Measurements from ENCODE around the gene MCU. TPM values are rescaled to one million over a fixed set of nuclear protein-coding genes. Genes with fewer than 3 reads are reported as not detected.
A peak's percentile ranks its signal among the peaks of the same experiment; 100 is the strongest.

The MCU gene
- total and polyA plus RNA-seq, 2 donors (not counting 1 experiment from before 2014, with no cell fraction given): 40.5 to 77.1 TPM

DNA sequence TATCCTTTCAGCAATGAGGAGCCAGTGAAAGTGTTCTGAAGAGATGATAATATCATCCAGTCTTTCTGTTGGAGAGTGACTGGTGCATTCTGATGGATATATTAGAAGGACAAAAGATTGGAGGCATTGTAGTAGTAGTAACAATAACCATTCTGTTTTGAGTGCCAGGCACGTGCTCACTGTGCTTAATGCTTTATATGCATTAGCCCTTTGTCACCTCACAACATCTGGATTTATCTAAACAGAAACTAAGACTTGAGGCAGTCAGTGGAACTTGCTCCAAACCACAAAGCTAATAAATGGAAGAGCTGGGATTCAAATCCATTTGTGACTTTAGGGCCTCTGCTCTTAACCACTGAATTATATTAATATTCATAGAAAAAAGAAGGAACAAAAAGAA, 117.1 kb downstream of the MCU start:
- DNase-seq (ENCODE audit: low read depth in 2 of 2): peak in 1 of 2 donors; percentile 86
- no peaks in the 10 kb centered on the region for H3K9me3 ChIP-seq (ENCODE audit: control insufficient read depth, insufficient read depth, low read depth, low read length)
- no peak overlapping the region for H2AFZ ChIP-seq (ENCODE audit: low read length)
- H3K9ac ChIP-seq (ENCODE audit: insufficient read depth, low read length): no peak overlapping the region
- H3K4me2 ChIP-seq (ENCODE audit: extremely low read depth, insufficient read depth, low read length): peak overlapping the region; percentile 54
- H3K27ac ChIP-seq (ENCODE audit: insufficient read depth, low read length): no peak overlapping the region
- H4K20me1 ChIP-seq (ENCODE audit: control insufficient read depth, extremely low read depth, insufficient read depth, low read length): no peaks in the 10 kb centered on the region
- no peaks in the 10 kb centered on the region for H3K27me3 ChIP-seq (ENCODE audit: control insufficient read depth, insufficient read depth, low read length)
- H3K36me3 ChIP-seq (ENCODE audit: control insufficient read depth, insufficient read depth, low read length): no peaks in the 10 kb centered on the region
- peaks cover 15% of the 10 kb centered on the region for H3K4me1 ChIP-seq (ENCODE audit: control insufficient read depth, extremely low read depth, insufficient read depth, low read length)
- H3K4me3 ChIP-seq (replicated peaks in 1 of 4; ENCODE audit: control extremely low read depth in 1 of 4, insufficient read depth in 1 of 4, low read depth in 3 of 4, low read length in 4 of 4): no peak overlapping the region
- TF ChIP-seq EZH2 (IDR thresholded peaks at IDR 0.05; ENCODE audit: low read length, missing control alignments): no peak
- TF ChIP-seq, protein P1, sequence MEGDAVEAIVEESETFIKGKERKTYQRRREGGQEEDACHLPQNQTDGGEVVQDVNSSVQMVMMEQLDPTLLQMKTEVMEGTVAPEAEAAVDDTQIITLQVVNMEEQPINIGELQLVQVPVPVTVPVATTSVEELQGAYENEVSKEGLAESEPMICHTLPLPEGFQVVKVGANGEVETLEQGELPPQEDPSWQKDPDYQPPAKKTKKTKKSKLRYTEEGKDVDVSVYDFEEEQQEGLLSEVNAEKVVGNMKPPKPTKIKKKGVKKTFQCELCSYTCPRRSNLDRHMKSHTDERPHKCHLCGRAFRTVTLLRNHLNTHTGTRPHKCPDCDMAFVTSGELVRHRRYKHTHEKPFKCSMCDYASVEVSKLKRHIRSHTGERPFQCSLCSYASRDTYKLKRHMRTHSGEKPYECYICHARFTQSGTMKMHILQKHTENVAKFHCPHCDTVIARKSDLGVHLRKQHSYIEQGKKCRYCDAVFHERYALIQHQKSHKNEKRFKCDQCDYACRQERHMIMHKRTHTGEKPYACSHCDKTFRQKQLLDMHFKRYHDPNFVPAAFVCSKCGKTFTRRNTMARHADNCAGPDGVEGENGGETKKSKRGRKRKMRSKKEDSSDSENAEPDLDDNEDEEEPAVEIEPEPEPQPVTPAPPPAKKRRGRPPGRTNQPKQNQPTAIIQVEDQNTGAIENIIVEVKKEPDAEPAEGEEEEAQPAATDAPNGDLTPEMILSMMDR (conservative IDR thresholded peaks at IDR 0.05 in 1 of 2, IDR thresholded peaks at IDR 0.05 in 1 of 2; ENCODE audit: low read depth in 1 of 2, low read length in 2 of 2): no peak
- no peaks in the 10 kb centered on the region for H3K79me2 ChIP-seq (ENCODE audit: control insufficient read depth, insufficient read depth, low read length)

DNA sequence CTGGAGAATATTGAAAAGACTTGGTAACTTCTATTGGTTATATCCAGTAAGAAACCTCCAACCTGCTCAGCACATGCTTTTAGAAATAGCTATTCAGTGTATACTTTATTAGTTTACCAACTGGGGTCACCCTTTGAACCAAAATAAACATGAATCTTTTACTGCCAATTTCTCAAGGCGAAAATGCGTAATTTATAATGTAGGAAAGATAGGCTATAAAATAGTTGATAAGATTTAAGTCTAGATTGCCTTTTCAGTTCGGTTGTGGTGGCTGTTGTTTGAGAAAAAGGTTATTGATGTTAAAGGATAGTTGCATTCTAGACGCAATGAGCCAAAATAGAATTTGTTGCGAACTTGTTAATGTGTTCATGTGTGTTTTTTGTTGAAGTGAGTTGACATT, 119.0 kb downstream of the MCU start:
- TF ChIP-seq EZH2 (IDR thresholded peaks at IDR 0.05; ENCODE audit: low read length, missing control alignments): no peak
- TF ChIP-seq, protein P1 (conservative IDR thresholded peaks at IDR 0.05 in 1 of 2, IDR thresholded peaks at IDR 0.05 in 1 of 2; ENCODE audit: low read depth in 1 of 2, low read length in 2 of 2): no peak
- Histone ChIP-seq H3K4me3 (replicated peaks in 1 of 4; ENCODE audit: control extremely low read depth in 1 of 4, insufficient read depth in 1 of 4, low read depth in 3 of 4, low read length in 4 of 4) (no peak overlapping the region), H3K27me3 (ENCODE audit: control insufficient read depth, insufficient read depth, low read length) (no peaks in the 10 kb centered on the region), H3K36me3 (ENCODE audit: control insufficient read depth, insufficient read depth, low read length) (no peaks in the 10 kb centered on the region), H3K9ac (ENCODE audit: insufficient read depth, low read length) (no peak overlapping the region), H3K9me3 (ENCODE audit: control insufficient read depth, insufficient read depth, low read depth, low read length) (no peaks in the 10 kb centered on the region), H2AFZ (ENCODE audit: low read length) (no peak overlapping the region), H4K20me1 (ENCODE audit: control insufficient read depth, extremely low read depth, insufficient read depth, low read length) (no peaks in the 10 kb centered on the region), H3K4me2 (ENCODE audit: extremely low read depth, insufficient read depth, low read length) (no peak overlapping the region), H3K4me1 (ENCODE audit: control insufficient read depth, extremely low read depth, insufficient read depth, low read length) (peaks cover 18% of the 10 kb centered on the region), H3K79me2 (ENCODE audit: control insufficient read depth, insufficient read depth, low read length) (no peaks in the 10 kb centered on the region), H3K27ac (ENCODE audit: insufficient read depth, low read length) (no peak overlapping the region)
- no peak for DNase-seq (ENCODE audit: low read depth in 2 of 2)

DNA sequence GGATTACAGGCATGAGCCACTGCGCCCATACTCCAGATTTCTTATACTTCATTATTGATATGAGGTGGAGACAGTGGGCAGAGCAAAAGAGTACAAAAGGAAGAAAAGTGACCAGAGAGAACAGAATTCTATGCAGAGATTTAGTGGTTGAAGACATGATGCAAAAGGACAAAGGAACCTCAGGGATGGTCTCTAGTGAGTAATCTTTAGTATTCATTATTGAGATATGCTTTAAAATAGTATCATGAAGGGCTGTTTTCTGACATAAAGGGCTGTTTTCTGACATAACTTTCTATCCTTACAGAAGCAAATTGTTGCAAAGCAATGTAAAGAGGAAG, 120.4 kb downstream of the MCU start:
- H3K4me2 ChIP-seq (ENCODE audit: extremely low read depth, insufficient read depth, low read length): no peak overlapping the region

More for the DNA sequence above, 120.4 kb downstream of the MCU start:
- no peaks in the 10 kb centered on the region for H4K20me1 ChIP-seq (ENCODE audit: control insufficient read depth, extremely low read depth, insufficient read depth, low read length)
- no peak for DNase-seq (ENCODE audit: low read depth in 2 of 2)
- no peaks in the 10 kb centered on the region for H3K9me3 ChIP-seq (ENCODE audit: control insufficient read depth, insufficient read depth, low read depth, low read length)
- no peak for TF ChIP-seq EZH2 (IDR thresholded peaks at IDR 0.05; ENCODE audit: low read length, missing control alignments)
- TF ChIP-seq, protein P1 (conservative IDR thresholded peaks at IDR 0.05 in 1 of 2, IDR thresholded peaks at IDR 0.05 in 1 of 2; ENCODE audit: low read depth in 1 of 2, low read length in 2 of 2): no peak
- no peaks in the 10 kb centered on the region for H3K79me2 ChIP-seq (ENCODE audit: control insufficient read depth, insufficient read depth, low read length)
- H3K9ac ChIP-seq (ENCODE audit: insufficient read depth, low read length): no peak overlapping the region
- no peak overlapping the region for H2AFZ ChIP-seq (ENCODE audit: low read length)
- H3K4me3 ChIP-seq (replicated peaks in 1 of 4; ENCODE audit: control extremely low read depth in 1 of 4, insufficient read depth in 1 of 4, low read depth in 3 of 4, low read length in 4 of 4): no peak overlapping the region
- no peak overlapping the region for H3K27ac ChIP-seq (ENCODE audit: insufficient read depth, low read length)
- no peaks in the 10 kb centered on the region for H3K36me3 ChIP-seq (ENCODE audit: control insufficient read depth, insufficient read depth, low read length)
- H3K27me3 ChIP-seq (ENCODE audit: control insufficient read depth, insufficient read depth, low read length): no peaks in the 10 kb centered on the region
- H3K4me1 ChIP-seq (ENCODE audit: control insufficient read depth, extremely low read depth, insufficient read depth, low read length): peaks cover 18% of the 10 kb centered on the region

Measured in fibroblast of lung (primary cell).